LHCN-M2 (cell line): ENCODE data around the gene THSD4. TPM values are rescaled to one million over a fixed set of nuclear protein-coding genes. Genes with fewer than 3 reads are reported as not detected.
A peak's percentile ranks its signal among the peaks of the same experiment; 100 is the strongest.
"Not testable (repeated sequence)": the region's sequence is repeated elsewhere in the genome, so short reads cannot be mapped to it uniquely, and the experiment has no call there.

ENCODE experiments used
- DNase-seq: peaks from one replicate; pipeline ENCODE4 v3.0.0-alpha.2; 2012; ENCODE audit warnings: low read depth
- total RNA-seq: library from RNA; depleted of rRNA; stranded (reverse); fragments of >200 nt; gene quantifications from 2 replicates; pipeline ENCODE4 v1.2.3, GENCODE V29; 2014

The THSD4 gene
- total RNA-seq, 1 experiment from 2014 or later = 13.0 TPM

GRCh38 chr15:71149646-71150557 is 34.6 kb downstream of the THSD4 start:
- DNase-seq = no peak

- DNase-seq = peak; percentile 41
Observed at GRCh38 chr15:71151081-71151480, 35.8 kb downstream of the THSD4 start.

GRCh38 chr15:71152542-71152941 is 37.3 kb downstream of the THSD4 start:
- DNase-seq = no peak

GRCh38 chr15:71153823-71154524 is 38.7 kb downstream of the THSD4 start:
- DNase-seq = no peak

- DNase-seq = peak; percentile 27
Observed at GRCh38 chr15:71154607-71155200, 39.4 kb downstream of the THSD4 start.

GRCh38 chr15:71155534-71155933 is 40.3 kb downstream of the THSD4 start:
- no peak for DNase-seq

GRCh38 chr15:71160976-71161375 is 45.7 kb downstream of the THSD4 start:
- DNase-seq = no peak

GRCh38 chr15:71162309-71162708 is 47.0 kb downstream of the THSD4 start:
- no peak for DNase-seq

- DNase-seq = not testable (repeated sequence)
Observed at GRCh38 chr15:71164606-71165005, 49.3 kb downstream of the THSD4 start.

GRCh38 chr15:71167445-71168165 is 52.3 kb downstream of the THSD4 start:
- DNase-seq = no peak

GRCh38 chr15:71168166-71168834 is 53.0 kb downstream of the THSD4 start:
- no peak for DNase-seq

GRCh38 chr15:71170163-71170562 is 54.9 kb downstream of the THSD4 start:
- no peak for DNase-seq

GRCh38 chr15:71171195-71171594 is 55.9 kb downstream of the THSD4 start:
- DNase-seq = no peak

GRCh38 chr15:71174360-71174759 is 59.1 kb downstream of the THSD4 start:
- not testable (repeated sequence) for DNase-seq

GRCh38 chr15:71180986-71181853 is 65.9 kb downstream of the THSD4 start:
- DNase-seq = no peak

GRCh38 chr15:71182522-71182921 is 67.3 kb downstream of the THSD4 start:
- peak; percentile 46 for DNase-seq

GRCh38 chr15:71183063-71183462 is 67.8 kb downstream of the THSD4 start:
- DNase-seq = no peak

GRCh38 chr15:71185706-71186105 is 70.4 kb downstream of the THSD4 start:
- DNase-seq = no peak

- DNase-seq = no peak
Observed at GRCh38 chr15:71186267-71186666, 71.0 kb downstream of the THSD4 start.

- DNase-seq = no peak
Observed at GRCh38 chr15:71187078-71187477, 71.8 kb downstream of the THSD4 start.
